K562 (cell line): Measurements from ENCODE around the gene SPAG4. TPM values are rescaled to one million over a fixed set of nuclear protein-coding genes. Genes with fewer than 3 reads are reported as not detected.

Experiments used
- ADNP ChIP-seq: fragments of 200-800 bp; sonication (Bioruptor generic); IDR thresholded peaks from 2 replicates; pipeline ENCODE4 v1.6.1; 2016; ENCODE audit warnings: missing genetic modification characterization, missing compliant biosample characterization
- ASH1L ChIP-seq: fragments of 450-650 bp; IDR thresholded peaks from 2 replicates; pipeline ENCODE4 v1.6.1; 2018; ENCODE audit warnings: borderline replicate concordance, mild to moderate bottlenecking, low read depth; ENCODE audit not compliant: partially characterized antibody
- FOSL1 ChIP-seq: fragments of 200-800 bp; sonication (Bioruptor generic); conservative IDR thresholded peaks from 2 replicates; pipeline ENCODE4 v1.6.1; 2016; ENCODE audit warnings: missing genetic modification characterization, missing compliant biosample characterization
- GTF2A2 ChIP-seq: IDR thresholded peaks from 2 replicates; pipeline ENCODE4 v1.6.1; 2016; ENCODE audit warnings: mild to moderate bottlenecking, missing genetic modification characterization, missing compliant biosample characterization
- HNRNPK ChIP-seq: fragments of 200-400 bp; formaldehyde crosslinking; IDR thresholded peaks from one replicate; pipeline ENCODE4 v1.6.1; 2018; ENCODE audit warnings: mild to moderate bottlenecking, low read depth, low read length; ENCODE audit not compliant: poor library complexity, severe bottlenecking
- IRF2 ChIP-seq: sonication (generic); formaldehyde crosslinking; IDR thresholded peaks from 2 replicates; pipeline ENCODE4 v1.8.1; 2022; ENCODE audit warnings: mild to moderate bottlenecking, missing genetic modification reagents
- KAT7 ChIP-seq: sonication (generic); formaldehyde crosslinking; IDR thresholded peaks from 2 replicates; pipeline ENCODE4 v1.8.0; 2022; ENCODE audit warnings: missing genetic modification reagents, mild to moderate bottlenecking, borderline replicate concordance
- KLF16 ChIP-seq: IDR thresholded peaks from 2 replicates; pipeline ENCODE4 v1.6.1; 2016; ENCODE audit warnings: antibody characterized with exemption
- KLF6 ChIP-seq: fragments of 250-450 bp; sonication (Bioruptor Pico); IDR thresholded peaks from 2 replicates; pipeline ENCODE4 v1.4.0; 2020; ENCODE audit warnings: mild to moderate bottlenecking, moderate library complexity, borderline replicate concordance
- LCOR ChIP-seq: sonication (generic); formaldehyde crosslinking; IDR thresholded peaks from 2 replicates; pipeline ENCODE4 v1.8.0; 2022; ENCODE audit warnings: mild to moderate bottlenecking, missing genetic modification reagents
- MYNN ChIP-seq, 2 experiments: sonication (generic); formaldehyde crosslinking in 1 of 2; IDR thresholded peaks; 2 replicates each; pipeline versions ENCODE4 v1.5.0 to v1.6.1; 2016 to 2020; ENCODE audit warnings: antibody characterized with exemption in 1 of 2, missing genetic modification reagents in 1 of 2
- NR1H2 ChIP-seq: sonication (generic); formaldehyde crosslinking; IDR thresholded peaks from 2 replicates; pipeline ENCODE4 v1.4.0; 2020; ENCODE audit warnings: mild to moderate bottlenecking, missing genetic modification reagents
- OTX1 ChIP-seq: fragments of 450-650 bp; formaldehyde crosslinking; IDR thresholded peaks from 2 replicates; pipeline ENCODE4 v1.4.0; 2022; ENCODE audit warnings: mild to moderate bottlenecking
- PHB2 ChIP-seq: fragments of 450-650 bp; IDR thresholded peaks from 2 replicates; pipeline ENCODE4 v1.6.1; 2017; ENCODE audit warnings: low read depth
- POLR2B ChIP-seq: fragments of 450-650 bp; IDR thresholded peaks from 2 replicates; pipeline ENCODE4 v1.6.1; 2018; ENCODE audit warnings: low read depth; ENCODE audit not compliant: partially characterized antibody
- PTTG1 ChIP-seq: fragments of 450-650 bp; IDR thresholded peaks from 2 replicates; pipeline ENCODE4 v1.6.1; 2016; ENCODE audit warnings: low read depth, mild to moderate bottlenecking, missing genetic modification characterization, missing compliant biosample characterization
- SMARCA4 ChIP-seq: fragments of 450-650 bp; IDR thresholded peaks from 2 replicates; pipeline ENCODE4 v1.6.1; 2016
- SREBF2 ChIP-seq: sonication (generic); formaldehyde crosslinking; IDR thresholded peaks from 2 replicates; pipeline ENCODE4 v1.4.0; 2020; ENCODE audit warnings: mild to moderate bottlenecking, missing genetic modification reagents
- ZKSCAN1 ChIP-seq: fragments of 150-350 bp; IDR thresholded peaks from 2 replicates; pipeline ENCODE4 v1.6.1; 2016; ENCODE audit warnings: low read depth, low read length
- ZNF175 ChIP-seq: fragments of 200-800 bp; sonication (Bioruptor generic); IDR thresholded peaks from 2 replicates; pipeline ENCODE4 v1.6.1; 2016; ENCODE audit warnings: low read depth, mild to moderate bottlenecking, missing genetic modification characterization, missing compliant biosample characterization
- ZNF212 ChIP-seq: fragments of 450-650 bp; formaldehyde crosslinking; IDR thresholded peaks from 2 replicates; pipeline ENCODE4 v1.4.0; 2020; ENCODE audit warnings: mild to moderate bottlenecking
- ZNF217 ChIP-seq: sonication (generic); formaldehyde crosslinking; IDR thresholded peaks from 2 replicates; pipeline ENCODE4 v1.8.0; 2022; ENCODE audit warnings: mild to moderate bottlenecking, missing genetic modification reagents
- ZNF282 ChIP-seq: sonication (generic); formaldehyde crosslinking; IDR thresholded peaks from 2 replicates; pipeline ENCODE4 v1.8.1; 2023; ENCODE audit warnings: missing genetic modification reagents
- ZNF764 ChIP-seq: fragments of 250-450 bp; sonication (Bioruptor Pico); IDR thresholded peaks from 2 replicates; pipeline ENCODE4 v1.4.0; 2020; ENCODE audit warnings: low read depth, mild to moderate bottlenecking, moderate library complexity
- polyA plus RNA-seq, 8 experiments: library from polyadenylated mRNA; depleted of rRNA in 4 of 8; stranded (reverse) in 5 of 8; unstranded in 3 of 8; fragments of >200 nt; fragmentation: Nextera tagmentation in 2 of 8; fragmentation: Illumina TruSeq in 1 of 8; extraction: Ambion mirVana in 2 of 8; extraction: Trizol in 1 of 8; gene quantifications; 2 replicates each; pipeline versions ENCODE4 v1.2.1 to v1.2.3, GENCODE V29; 2011 to 2014; ENCODE audit warnings: inconsistent platforms in 1 of 8, missing spikeins in 1 of 8
- total RNA-seq, 7 experiments: library from RNA; depleted of rRNA in 6 of 7; stranded (reverse); fragments of >200 nt in 6 of 7; fragmentation: Illumina TruSeq in 2 of 7; extraction: Trizol in 2 of 7; gene quantifications; 2 replicates each; pipeline versions ENCODE4 v1.2.1 to v1.2.3, GENCODE V29; 2011 to 2021; ENCODE audit warnings: low replicate concordance in 1 of 7
- TF ChIP-seq, protein P1 (sequence below): conservative IDR thresholded peaks from 2 replicates; pipeline ENCODE4 v1.6.1; 2011; ENCODE audit warnings: low read depth, mild to moderate bottlenecking, low read length; ENCODE audit not compliant: control insufficient read depth
- TF ChIP-seq, protein P2 (sequence below): fragments of 250-450 bp; sonication (Bioruptor Pico); IDR thresholded peaks from 2 replicates; pipeline ENCODE4 v1.8.0; 2021; ENCODE audit warnings: mild to moderate bottlenecking, moderate library complexity

SPAG4 gene
- total and polyA plus RNA-seq, 9 of the 15 experiments (the other 6 are each of a cell fraction or from before 2014, with no cell fraction given), result 1.6 to 11.4 (median 4.6) TPM

DNA sequence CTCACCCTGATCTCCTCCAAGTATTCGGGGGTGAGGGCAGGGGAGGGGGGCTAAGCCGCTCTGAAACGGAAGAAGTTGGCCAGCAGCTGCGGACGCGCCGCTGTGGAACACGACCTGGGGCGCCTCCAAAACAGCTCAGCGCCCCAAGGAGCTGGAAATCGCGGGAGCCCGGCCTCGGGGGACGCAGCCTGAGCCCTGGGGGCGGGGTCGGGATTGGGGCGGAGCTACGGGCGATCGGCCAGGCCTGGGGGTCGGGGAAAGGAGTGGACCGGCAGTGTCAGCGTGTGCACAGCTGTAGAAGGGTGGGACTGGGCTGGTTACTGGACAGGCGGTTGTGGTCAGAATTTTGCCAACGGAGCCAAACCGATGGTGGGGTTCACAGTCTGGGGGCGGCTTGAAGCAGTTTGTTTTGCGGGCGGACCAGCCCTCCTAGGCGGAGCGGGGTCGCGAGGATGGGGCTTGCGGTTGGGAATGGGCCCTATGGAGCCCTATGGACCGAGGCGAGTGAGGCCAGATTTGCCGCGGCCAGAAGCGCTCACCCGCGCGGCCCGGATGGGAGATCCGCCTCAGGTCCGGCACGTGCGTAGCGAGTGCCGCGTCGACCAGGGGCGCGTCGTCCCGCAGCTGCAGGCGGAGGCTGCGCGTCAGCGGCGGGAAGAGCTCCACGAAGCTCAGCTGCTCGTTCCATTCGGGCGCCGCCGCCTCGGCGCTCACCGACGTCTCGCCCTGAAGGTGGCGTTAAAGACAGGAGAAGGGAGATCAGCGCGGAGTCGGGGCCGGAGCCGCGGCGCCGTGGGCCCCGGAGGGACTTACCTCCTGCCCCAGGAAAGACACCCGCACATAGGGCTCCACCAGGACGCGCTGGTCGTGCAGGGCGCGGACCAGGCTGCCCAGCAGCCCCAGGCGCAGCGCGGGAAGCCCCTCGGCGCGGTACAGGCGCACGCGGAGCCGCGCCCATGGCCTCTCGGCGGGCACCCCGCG, 14.3 kb upstream of the SPAG4 start (continued):
- TF ChIP-seq ZNF764 (no peak), POLR2B (no peak), ADNP (tag) (no peak), ZNF217 (CRISPR knock-in tag) (0 out of 2 replicates have a peak, but pooled peaks have one; percentile 69), IRF2 (CRISPR knock-in tag) (no peak), ZKSCAN1 (no peak), ASH1L (no peak), KAT7 (CRISPR knock-in tag) (no peak), KLF6 (no peak), OTX1 (no peak), ZNF212 (no peak), PHB2 (no peak), GTF2A2 (no peak), FOSL1 (no peak), SREBF2 (no peak), KLF16 (no peak), NR1H2 (CRISPR knock-in tag) (peak; percentile 96; the same call in 1 of the 2 replicates), MYNN (IDR thresholded peaks at IDR 0.05) (0 out of 2 replicates have a peak, but pooled peaks have one; percentile 22), MYNN (CRISPR knock-in tag; IDR thresholded peaks at IDR 0.05) (no peak), HNRNPK (no peak), ZNF282 (peak; percentile 93; the same call in 1 of the 2 replicates), SMARCA4 (no peak), ZNF175 (CRISPR knock-in tag) (no peak), LCOR (CRISPR knock-in tag) (peak; percentile 93), PTTG1 (no peak)
- TF ChIP-seq, protein P1, sequence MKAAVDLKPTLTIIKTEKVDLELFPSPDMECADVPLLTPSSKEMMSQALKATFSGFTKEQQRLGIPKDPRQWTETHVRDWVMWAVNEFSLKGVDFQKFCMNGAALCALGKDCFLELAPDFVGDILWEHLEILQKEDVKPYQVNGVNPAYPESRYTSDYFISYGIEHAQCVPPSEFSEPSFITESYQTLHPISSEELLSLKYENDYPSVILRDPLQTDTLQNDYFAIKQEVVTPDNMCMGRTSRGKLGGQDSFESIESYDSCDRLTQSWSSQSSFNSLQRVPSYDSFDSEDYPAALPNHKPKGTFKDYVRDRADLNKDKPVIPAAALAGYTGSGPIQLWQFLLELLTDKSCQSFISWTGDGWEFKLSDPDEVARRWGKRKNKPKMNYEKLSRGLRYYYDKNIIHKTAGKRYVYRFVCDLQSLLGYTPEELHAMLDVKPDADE, result 0 out of 2 replicates have a peak, but pooled peaks have one; percentile 33
- TF ChIP-seq, protein P2, sequence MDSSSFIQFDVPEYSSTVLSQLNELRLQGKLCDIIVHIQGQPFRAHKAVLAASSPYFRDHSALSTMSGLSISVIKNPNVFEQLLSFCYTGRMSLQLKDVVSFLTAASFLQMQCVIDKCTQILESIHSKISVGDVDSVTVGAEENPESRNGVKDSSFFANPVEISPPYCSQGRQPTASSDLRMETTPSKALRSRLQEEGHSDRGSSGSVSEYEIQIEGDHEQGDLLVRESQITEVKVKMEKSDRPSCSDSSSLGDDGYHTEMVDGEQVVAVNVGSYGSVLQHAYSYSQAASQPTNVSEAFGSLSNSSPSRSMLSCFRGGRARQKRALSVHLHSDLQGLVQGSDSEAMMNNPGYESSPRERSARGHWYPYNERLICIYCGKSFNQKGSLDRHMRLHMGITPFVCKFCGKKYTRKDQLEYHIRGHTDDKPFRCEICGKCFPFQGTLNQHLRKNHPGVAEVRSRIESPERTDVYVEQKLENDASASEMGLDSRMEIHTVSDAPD (CRISPR knock-in tag), result no peak
